Stomach (tissue), 9 donors: Measurements from ENCODE around the gene ACADL. TPM values are rescaled to one million over a fixed set of nuclear protein-coding genes. Genes with fewer than 3 reads are reported as not detected.

Experiments used
- DNase-seq, 2 donors: peaks; one replicate each; pipeline versions ENCODE4 v3.0.0 to v3.0.0-alpha.2; 2013 to 2019
- H3K27ac ChIP-seq, 5 donors: fragments of 200-600 bp in 4 of 5; sonication (generic) in 4 of 5; one replicate each; pipeline ENCODE4 v1.5.1; 2013 to 2019; ENCODE audit warnings: mild to moderate bottlenecking in 1 of 5, moderate library complexity in 1 of 5
- H3K27me3 ChIP-seq, 3 donors: fragments of 200-600 bp; sonication (generic); one replicate each; pipeline ENCODE4 v1.5.1; 2017 to 2019; ENCODE audit warnings: mixed run types in 1 of 3
- H3K36me3 ChIP-seq, 4 donors: fragments of 200-600 bp; sonication (generic); 1 replicate in 3 of 4; 2 replicates in 1 of 4; pipeline ENCODE4 v1.5.1; 2016 to 2019
- H3K4me1 ChIP-seq, 4 donors: fragments of 200-600 bp; sonication (generic); one replicate each; pipeline ENCODE4 v1.5.1; 2016 to 2019
- H3K4me3 ChIP-seq, 4 donors: fragments of 200-600 bp; sonication (generic) in 3 of 4; one replicate each; pipeline ENCODE4 v1.5.1; 2016 to 2019; ENCODE audit warnings: mild to moderate bottlenecking in 1 of 4
- H3K9me3 ChIP-seq, 4 donors: fragments of 200-600 bp; sonication (generic); one replicate each; pipeline ENCODE4 v1.5.1; 2016 to 2019
- CTCF ChIP-seq, 7 experiments: fragments of 450-650 bp in 4 of 7; fragments of 200-600 bp in 3 of 7; sonication (generic) in 3 of 7; IDR thresholded peaks; one replicate each; pipeline ENCODE4 v1.5.1; 2016 to 2019; ENCODE audit warnings: antibody characterized with exemption in 7 of 7, control low read depth in 2 of 7, mild to moderate bottlenecking in 1 of 7
- EP300 ChIP-seq: sonication (generic); formaldehyde crosslinking; IDR thresholded peaks from one replicate; pipeline ENCODE4 v1.6.1; 2017; ENCODE audit warnings: antibody characterized with exemption
- POLR2A ChIP-seq, 4 donors: fragments of 450-650 bp; IDR thresholded peaks; one replicate each; pipeline ENCODE4 v1.6.1; 2016; ENCODE audit warnings: antibody characterized with exemption in 4 of 4, control low read depth in 2 of 4, mild to moderate bottlenecking in 1 of 4, moderate library complexity in 1 of 4
- POLR2AphosphoS5 ChIP-seq, 3 donors: sonication (generic); formaldehyde crosslinking; IDR thresholded peaks; one replicate each; pipeline ENCODE4 v1.6.1; 2016; ENCODE audit warnings: antibody characterized with exemption in 3 of 3
- WGBS, 5 donors: extraction: QIAGEN DNeasy Blood & Tissue Kit in 3 of 5; methylation state at CpG; one replicate each; pipeline versions ENCODE4 v1.1.5 to v1.1.7; 2013 to 2018; 5-methylcytosine and 5-hydroxymethylcytosine counted together
- intact Hi-C: fragments of 100-400 bp; cut with DNase I; formaldehyde crosslinking; loops from one replicate; pipeline ENCODE4 v1.15.1; 2023; ENCODE audit warnings: low total_unique reads
- polyA plus RNA-seq, 3 donors: library from polyadenylated mRNA; stranded (reverse); fragments of 200-250 nt; gene quantifications; one replicate each; pipeline ENCODE4 v1.2.3, GENCODE V29; 2013
- small RNA-seq, 4 donors: library from RNA; depleted of rRNA; stranded (forward); fragments of <200 nt; gene quantifications; one replicate each; pipeline ENCODE3, GENCODE V24; 2016
- total RNA-seq, 5 donors: library from RNA; depleted of rRNA; stranded (reverse); fragments of >200 nt; gene quantifications; one replicate each; pipeline versions ENCODE4 v1.1.0 to v1.2.3, GENCODE V29; 2014 to 2016
- donor health status: healthy with polysubstance abuse.
- donor health status: Bipolar disorder and iron deficiency.
- donor health status: healthy.

ACADL gene
- total and polyA plus RNA-seq, 8 donors: 3.3 to 17.5 (median 4.9) TPM; not detected in 2

GRCh38 chr2:210158236-210158635 is 67.0 kb downstream of the ACADL start:
- DNase-seq: no peak
- no peaks in the 10 kb centered on the region for H3K9me3 ChIP-seq
- peaks cover 9 to 24% (median 19%) of the 10 kb centered on the region in 4 donors for H3K36me3 ChIP-seq
- no peak overlapping the region for H3K27ac ChIP-seq
- H3K4me1 ChIP-seq: peaks cover 0 to 25% (median 13%) of the 10 kb centered on the region in 4 donors
- no peak overlapping the region for H3K4me3 ChIP-seq
- WGBS, 5 donors: 87 to 94% (median 93%) methylated on average over 2 of the region's 2 CpGs
- intact Hi-C loops: no loop called here
- no peaks in the 10 kb centered on the region for H3K27me3 ChIP-seq
- TF ChIP-seq POLR2A (IDR thresholded peaks at IDR 0.05): no peak
- no peak for TF ChIP-seq CTCF (IDR thresholded peaks at IDR 0.05)
- no peak for TF ChIP-seq POLR2AphosphoS5 (IDR thresholded peaks at IDR 0.05)
- TF ChIP-seq EP300: no peak

GRCh38 chr2:210157526-210157925 is 67.7 kb downstream of the ACADL start:
- no peak for DNase-seq
- no peak overlapping the region for H3K4me3 ChIP-seq
- 70 to 97% (median 82%) methylated on average over 3 of the region's 3 CpGs for WGBS, 5 donors
- peaks cover 0 to 18% (median 7%) of the 10 kb centered on the region in 4 donors for H3K4me1 ChIP-seq
- H3K9me3 ChIP-seq: no peaks in the 10 kb centered on the region
- peaks cover 9 to 29% (median 22%) of the 10 kb centered on the region in 4 donors for H3K36me3 ChIP-seq
- intact Hi-C loops: no loop called here
- no peaks in the 10 kb centered on the region for H3K27me3 ChIP-seq
- TF ChIP-seq EP300: no peak
- TF ChIP-seq POLR2A (IDR thresholded peaks at IDR 0.05): no peak
- no peak for TF ChIP-seq CTCF (IDR thresholded peaks at IDR 0.05)
- TF ChIP-seq POLR2AphosphoS5 (IDR thresholded peaks at IDR 0.05): no peak
- no peak overlapping the region for H3K27ac ChIP-seq

- peaks cover 0 to 5% (median 2%) of the 10 kb centered on the region in 4 donors for H3K4me1 ChIP-seq
- H3K27ac ChIP-seq: no peak overlapping the region
- DNase-seq: no peak
- H3K9me3 ChIP-seq: no peaks in the 10 kb centered on the region
- no peak for TF ChIP-seq POLR2AphosphoS5 (IDR thresholded peaks at IDR 0.05)
- TF ChIP-seq CTCF (IDR thresholded peaks at IDR 0.05): no peak
- TF ChIP-seq EP300: no peak
- TF ChIP-seq POLR2A (IDR thresholded peaks at IDR 0.05): no peak
- intact Hi-C loops: no loop called here
- H3K36me3 ChIP-seq: peaks cover 12 to 50% (median 40%) of the 10 kb centered on the region in 4 donors
- no peaks in the 10 kb centered on the region for H3K27me3 ChIP-seq
- H3K4me3 ChIP-seq: no peak overlapping the region
Measured at GRCh38 chr2:210147614-210148013, 77.6 kb downstream of the ACADL start.

Small RNAs within 50 kb of the gene (small RNA-seq; reads per million reads assigned to genes)
- 0 reads per million in 4 donors for gene RF00019

Other genes with a start within 250 kb of the ACADL start
- gene RPE, start 222.8 kb downstream of the ACADL start, total RNA-seq: 10 to 100 TPM in 3 of 5 donors, 1 to 10 TPM in 2; 1.2 to 91.2 (median 20.0) TPM
- gene RPE, start 222.8 kb downstream of the ACADL start, polyA plus RNA-seq: 10 to 100 TPM; 15.0 to 25.1 (median 20.9) TPM
- gene KANSL1L, start 54.0 kb downstream of the ACADL start, total RNA-seq: 100 to 1,000 TPM in 1 of 5 donors, 10 to 100 TPM in 3, 1 to 10 TPM in 1; 2.6 to 128 (median 54.5) TPM
- 1 to 10 TPM; 4.2 to 7.0 (median 4.5) TPM for gene KANSL1L, start 54.0 kb downstream of the ACADL start, polyA plus RNA-seq
- not detected for gene MYL1, start 89.7 kb upstream of the ACADL start, total RNA-seq
- 1 to 10 TPM in 1 of 3 donors, under 1 TPM in 1, not detected in 1; 0.45 to 7.3 TPM for gene MYL1, start 89.7 kb upstream of the ACADL start, polyA plus RNA-seq